Gastroesophageal sphincter (tissue), 3 donors: ENCODE data around the gene SYT8.

ENCODE experiments used
- CTCF ChIP-seq, 4 experiments: fragments of 200-600 bp in 2 of 4; fragments of 450-650 bp in 2 of 4; sonication (generic) in 1 of 4; IDR thresholded peaks; one replicate each; pipeline ENCODE4 v1.5.1; 2017 to 2019; ENCODE audit warnings: antibody characterized with exemption in 4 of 4, mild to moderate bottlenecking in 2 of 4, moderate library complexity in 2 of 4
- EP300 ChIP-seq: sonication (generic); formaldehyde crosslinking; IDR thresholded peaks from one replicate; pipeline ENCODE4 v1.6.1; 2017; ENCODE audit warnings: antibody characterized with exemption, mild to moderate bottlenecking
- POLR2A ChIP-seq, 2 donors: fragments of 450-650 bp; IDR thresholded peaks; one replicate each; pipeline ENCODE4 v1.6.1; 2017; ENCODE audit warnings: antibody characterized with exemption in 2 of 2, mild to moderate bottlenecking in 2 of 2, moderate library complexity in 1 of 2

- no peak for TF ChIP-seq EP300
- no peak for TF ChIP-seq CTCF (IDR thresholded peaks at IDR 0.05)
- no peak for TF ChIP-seq POLR2A (IDR thresholded peaks at IDR 0.05)
Observed at GRCh38 chr11:1868636-1869291, 34.0 kb downstream of the SYT8 start.
